ENCODE results near the gene RGS6.

RGS6 gene

GRCh38 chr14:72554994-72555608 lies 622.9 kb downstream of the RGS6 start:
- peaks cover 5% of the 10 kb centered on the region for H3K27me3 Mint-ChIP-seq

GRCh38 chr14:72555609-72556000 lies 623.4 kb downstream of the RGS6 start:
- Mint-ChIP-seq H3K4me3 (no peak overlapping the region), H3K4me1 (ENCODE audit: low read depth) (no peaks in the 10 kb centered on the region), H3K9me3 (no peaks in the 10 kb centered on the region), H3K36me3 (ENCODE audit: low read depth) (no peaks in the 10 kb centered on the region), H3K27ac (no peak overlapping the region), H3K27me3 (peaks cover 5% of the 10 kb centered on the region)

More at GRCh38 chr14:72554994-72555608, 622.9 kb downstream of the RGS6 start:
- no peaks in the 10 kb centered on the region for H3K36me3 Mint-ChIP-seq (ENCODE audit: low read depth)
- H3K4me3 Mint-ChIP-seq: no peak overlapping the region
- no peak overlapping the region for H3K27ac Mint-ChIP-seq
- no peaks in the 10 kb centered on the region for H3K4me1 Mint-ChIP-seq (ENCODE audit: low read depth)
- no peaks in the 10 kb centered on the region for H3K9me3 Mint-ChIP-seq

- peaks cover 5% of the 10 kb centered on the region for H3K27me3 Mint-ChIP-seq
Measured at GRCh38 chr14:72557671-72558070, 625.4 kb downstream of the RGS6 start.

GRCh38 chr14:72558721-72559120 lies 626.5 kb downstream of the RGS6 start:
- Mint-ChIP-seq H3K4me1 (ENCODE audit: low read depth) (peaks cover 6% of the 10 kb centered on the region), H3K27me3 (peaks cover 5% of the 10 kb centered on the region), H3K9me3 (no peaks in the 10 kb centered on the region), H3K4me3 (no peak overlapping the region), H3K36me3 (ENCODE audit: low read depth) (no peaks in the 10 kb centered on the region), H3K27ac (no peak overlapping the region)

More at GRCh38 chr14:72557671-72558070, 625.4 kb downstream of the RGS6 start:
- Mint-ChIP-seq H3K36me3 (ENCODE audit: low read depth) (no peaks in the 10 kb centered on the region), H3K27ac (no peak overlapping the region), H3K4me1 (ENCODE audit: low read depth) (no peaks in the 10 kb centered on the region), H3K4me3 (no peak overlapping the region), H3K9me3 (no peaks in the 10 kb centered on the region)

- H3K27ac Mint-ChIP-seq: no peak overlapping the region
Measured at GRCh38 chr14:72559202-72559601, 627.0 kb downstream of the RGS6 start.

GRCh38 chr14:72559669-72560255 lies 627.5 kb downstream of the RGS6 start:
- Mint-ChIP-seq H3K9me3 (no peaks in the 10 kb centered on the region), H3K4me3 (no peak overlapping the region), H3K36me3 (ENCODE audit: low read depth) (no peaks in the 10 kb centered on the region), H3K27me3 (peaks cover 5% of the 10 kb centered on the region), H3K27ac (no peak overlapping the region), H3K4me1 (ENCODE audit: low read depth) (peaks cover 10% of the 10 kb centered on the region)

More at GRCh38 chr14:72559202-72559601, 627.0 kb downstream of the RGS6 start:
- no peak overlapping the region for H3K4me3 Mint-ChIP-seq
- H3K27me3 Mint-ChIP-seq: peaks cover 5% of the 10 kb centered on the region
- no peaks in the 10 kb centered on the region for H3K9me3 Mint-ChIP-seq
- H3K36me3 Mint-ChIP-seq (ENCODE audit: low read depth): no peaks in the 10 kb centered on the region
- peaks cover 10% of the 10 kb centered on the region for H3K4me1 Mint-ChIP-seq (ENCODE audit: low read depth)

- Mint-ChIP-seq H3K9me3 (no peaks in the 10 kb centered on the region), H3K27ac (no peak overlapping the region), H3K4me3 (no peak overlapping the region), H3K36me3 (ENCODE audit: low read depth) (no peaks in the 10 kb centered on the region), H3K4me1 (ENCODE audit: low read depth) (peaks cover 10% of the 10 kb centered on the region), H3K27me3 (peaks cover 5% of the 10 kb centered on the region)
Measured at GRCh38 chr14:72560331-72560730, 628.1 kb downstream of the RGS6 start.

GRCh38 chr14:72560889-72561493 lies 628.8 kb downstream of the RGS6 start:
- H3K36me3 Mint-ChIP-seq (ENCODE audit: low read depth): no peaks in the 10 kb centered on the region
- no peaks in the 10 kb centered on the region for H3K9me3 Mint-ChIP-seq
- H3K27me3 Mint-ChIP-seq: peaks cover 5% of the 10 kb centered on the region
- peaks cover 10% of the 10 kb centered on the region for H3K4me1 Mint-ChIP-seq (ENCODE audit: low read depth)
- no peak overlapping the region for H3K27ac Mint-ChIP-seq
- no peak overlapping the region for H3K4me3 Mint-ChIP-seq

GRCh38 chr14:72562300-72562699 lies 630.1 kb downstream of the RGS6 start:
- peaks cover 10% of the 10 kb centered on the region for H3K4me1 Mint-ChIP-seq (ENCODE audit: low read depth)
- H3K4me3 Mint-ChIP-seq: no peak overlapping the region
- H3K9me3 Mint-ChIP-seq: no peaks in the 10 kb centered on the region
- peaks cover 5% of the 10 kb centered on the region for H3K27me3 Mint-ChIP-seq
- no peak overlapping the region for H3K27ac Mint-ChIP-seq
- no peaks in the 10 kb centered on the region for H3K36me3 Mint-ChIP-seq (ENCODE audit: low read depth)

GRCh38 chr14:72563676-72564075 lies 631.4 kb downstream of the RGS6 start:
- no peaks in the 10 kb centered on the region for H3K9me3 Mint-ChIP-seq
- H3K27ac Mint-ChIP-seq: no peak overlapping the region
- no peaks in the 10 kb centered on the region for H3K27me3 Mint-ChIP-seq
- peaks cover 10% of the 10 kb centered on the region for H3K4me1 Mint-ChIP-seq (ENCODE audit: low read depth)
- no peaks in the 10 kb centered on the region for H3K36me3 Mint-ChIP-seq (ENCODE audit: low read depth)
- H3K4me3 Mint-ChIP-seq: no peak overlapping the region

GRCh38 chr14:72565149-72565559 lies 632.9 kb downstream of the RGS6 start:
- Mint-ChIP-seq H3K4me3 (no peak overlapping the region), H3K9me3 (no peaks in the 10 kb centered on the region), H3K36me3 (ENCODE audit: low read depth) (no peaks in the 10 kb centered on the region), H3K27ac (no peak overlapping the region), H3K27me3 (no peaks in the 10 kb centered on the region), H3K4me1 (ENCODE audit: low read depth) (peaks cover 10% of the 10 kb centered on the region)

GRCh38 chr14:72565917-72566316 lies 633.7 kb downstream of the RGS6 start:
- H3K27me3 Mint-ChIP-seq: no peaks in the 10 kb centered on the region
- no peak overlapping the region for H3K27ac Mint-ChIP-seq
- H3K4me1 Mint-ChIP-seq (ENCODE audit: low read depth): peaks cover 10% of the 10 kb centered on the region
- H3K9me3 Mint-ChIP-seq: no peaks in the 10 kb centered on the region
- H3K4me3 Mint-ChIP-seq: no peak overlapping the region
- H3K36me3 Mint-ChIP-seq (ENCODE audit: low read depth): no peaks in the 10 kb centered on the region

GRCh38 chr14:72567226-72567625 lies 635.0 kb downstream of the RGS6 start:
- Mint-ChIP-seq H3K27me3 (no peaks in the 10 kb centered on the region), H3K27ac (no peak overlapping the region), H3K9me3 (peaks cover 4% of the 10 kb centered on the region), H3K4me1 (ENCODE audit: low read depth) (peaks cover 10% of the 10 kb centered on the region), H3K4me3 (no peak overlapping the region), H3K36me3 (ENCODE audit: low read depth) (no peaks in the 10 kb centered on the region)

- Mint-ChIP-seq H3K27ac (no peak overlapping the region), H3K27me3 (no peaks in the 10 kb centered on the region), H3K9me3 (peaks cover 4% of the 10 kb centered on the region), H3K4me3 (no peak overlapping the region), H3K4me1 (ENCODE audit: low read depth) (peaks cover 7% of the 10 kb centered on the region), H3K36me3 (ENCODE audit: low read depth) (no peaks in the 10 kb centered on the region)
Measured at GRCh38 chr14:72568296-72568992, 636.2 kb downstream of the RGS6 start.

GRCh38 chr14:72573725-72574417 lies 641.6 kb downstream of the RGS6 start:
- Mint-ChIP-seq H3K27ac (no peak overlapping the region), H3K9me3 (peaks cover 4% of the 10 kb centered on the region), H3K27me3 (peaks cover 19% of the 10 kb centered on the region), H3K4me3 (no peak overlapping the region), H3K4me1 (ENCODE audit: low read depth) (peaks cover 8% of the 10 kb centered on the region), H3K36me3 (ENCODE audit: low read depth) (no peaks in the 10 kb centered on the region)
